Measurements from ENCODE around the gene SH3BP1.

The SH3BP1 gene

GRCh38 chr22:37616201-37617083 is 23.0 kb upstream of the SH3BP1 start:
- no peak for DNase-seq

GRCh38 chr22:37617431-37617830 is 22.0 kb upstream of the SH3BP1 start:
- DNase-seq, result no peak

- DNase-seq, result no peak
These were observed 21.3 kb upstream of the SH3BP1 start for GRCh38 chr22:37618072-37618656.

GRCh38 chr22:37618674-37619073 is 20.8 kb upstream of the SH3BP1 start:
- no peak for DNase-seq

- no peak for DNase-seq
These were observed 19.5 kb upstream of the SH3BP1 start for GRCh38 chr22:37619991-37620390.

- no peak for DNase-seq
These were observed 18.1 kb upstream of the SH3BP1 start for GRCh38 chr22:37621352-37621860.

GRCh38 chr22:37623075-37624016 is 16.1 kb upstream of the SH3BP1 start:
- no peak for DNase-seq

GRCh38 chr22:37624017-37624365 is 15.5 kb upstream of the SH3BP1 start:
- DNase-seq, result no peak

- no peak for DNase-seq
These were observed 14.6 kb upstream of the SH3BP1 start for GRCh38 chr22:37624876-37625275.

GRCh38 chr22:37625737-37626136 is 13.7 kb upstream of the SH3BP1 start:
- DNase-seq, result no peak

GRCh38 chr22:37626144-37626543 is 13.3 kb upstream of the SH3BP1 start:
- DNase-seq, result no peak

GRCh38 chr22:37626556-37627075 is 12.9 kb upstream of the SH3BP1 start:
- no peak for DNase-seq

GRCh38 chr22:37627121-37627520 is 12.3 kb upstream of the SH3BP1 start:
- no peak for DNase-seq

GRCh38 chr22:37627545-37627944 is 11.9 kb upstream of the SH3BP1 start:
- DNase-seq, result no peak

GRCh38 chr22:37628830-37629229 is 10.6 kb upstream of the SH3BP1 start:
- DNase-seq, result no peak

- DNase-seq, result no peak
These were observed 9.5 kb upstream of the SH3BP1 start for GRCh38 chr22:37629928-37630327.

GRCh38 chr22:37630839-37631435 is 8.5 kb upstream of the SH3BP1 start:
- DNase-seq, result no peak

- DNase-seq, result no peak
These were observed 7.9 kb upstream of the SH3BP1 start for GRCh38 chr22:37631448-37632173.

GRCh38 chr22:37632174-37633088 is 7.0 kb upstream of the SH3BP1 start:
- DNase-seq, result no peak

- no peak for DNase-seq
These were observed 6.3 kb upstream of the SH3BP1 start for GRCh38 chr22:37633089-37633624.

Measured in activated gamma-delta T cell (primary cell).